Keratinocyte (primary cell): ENCODE measurements around the gene PTPN20. TPM values are rescaled to one million over a fixed set of nuclear protein-coding genes. Genes with fewer than 3 reads are reported as not detected.

Source experiments
- DNase-seq: peaks from one replicate; pipeline ENCODE4 v3.0.0-alpha.2; 2011; ENCODE audit warnings: low read depth, missing footprints, low spot score
- FAIRE-seq: peaks from 2 replicates; lab custom pipeline; 2011; peaks lifted over from hg19 to GRCh38; lab: Jason Lieb, UNC
- H2AFZ ChIP-seq: 2 replicates; pipeline ENCODE4 v1.6.0; 2012; ENCODE audit warnings: low read length, control low read depth, inconsistent platforms; ENCODE audit not compliant: control insufficient read depth
- H3K27ac ChIP-seq: 2 replicates; pipeline ENCODE4 v1.5.1; 2011; ENCODE audit warnings: low read length; ENCODE audit not compliant: control insufficient read depth, insufficient read depth
- H3K27me3 ChIP-seq: 3 replicates; pipeline ENCODE4 v1.6.0; 2011; ENCODE audit warnings: low read length; ENCODE audit not compliant: control insufficient read depth, insufficient read depth; ENCODE audit errors: extremely low read depth
- H3K36me3 ChIP-seq, 2 experiments: 2 replicates in 1 of 2; 3 replicates in 1 of 2; pipeline ENCODE4 v1.5.1; 2011; ENCODE audit warnings: low read length in 2 of 2, mild to moderate bottlenecking in 1 of 2; ENCODE audit not compliant: control insufficient read depth in 2 of 2, insufficient read depth in 2 of 2; ENCODE audit errors: extremely low read depth in 1 of 2
- H3K4me1 ChIP-seq: 3 replicates; pipeline ENCODE4 v1.5.1; 2011; ENCODE audit warnings: low read length; ENCODE audit not compliant: control insufficient read depth, insufficient read depth; ENCODE audit errors: extremely low read depth
- H3K4me2 ChIP-seq: 3 replicates; pipeline ENCODE4 v1.6.0; 2011; ENCODE audit warnings: low read depth, low read length; ENCODE audit not compliant: control insufficient read depth, insufficient read depth; ENCODE audit errors: extremely low read depth
- H3K4me3 ChIP-seq, 3 experiments: fragments of 200-600 bp in 1 of 3; sonication (generic) in 1 of 3; 2 replicates in 2 of 3; 3 replicates in 1 of 3; pipeline ENCODE4 v1.5.1; 2011 to 2016; ENCODE audit warnings: low read length in 3 of 3, mild to moderate bottlenecking in 3 of 3, control low read depth in 2 of 3, inconsistent platforms in 1 of 3, low read depth in 1 of 3, mixed read lengths in 1 of 3, mixed run types in 1 of 3, moderate library complexity in 1 of 3; ENCODE audit not compliant: control insufficient read depth in 2 of 3, insufficient read depth in 2 of 3; ENCODE audit errors: extremely low read depth in 1 of 3
- H3K79me2 ChIP-seq: 2 replicates; pipeline ENCODE4 v1.6.0; 2012; ENCODE audit warnings: low read length; ENCODE audit not compliant: control insufficient read depth, insufficient read depth
- H3K9ac ChIP-seq: 3 replicates; pipeline ENCODE4 v1.6.0; 2011; ENCODE audit warnings: low read length; ENCODE audit not compliant: control insufficient read depth, insufficient read depth; ENCODE audit errors: extremely low read depth
- H3K9me1 ChIP-seq: 3 replicates; pipeline ENCODE4 v1.6.0; 2011; ENCODE audit warnings: low read length; ENCODE audit not compliant: control insufficient read depth, insufficient read depth; ENCODE audit errors: extremely low read depth
- H3K9me3 ChIP-seq: 2 replicates; pipeline ENCODE4 v1.5.1; 2012; ENCODE audit warnings: low read depth, low read length; ENCODE audit not compliant: control insufficient read depth
- H4K20me1 ChIP-seq: 3 replicates; pipeline ENCODE4 v1.6.0; 2011; ENCODE audit warnings: low read length; ENCODE audit not compliant: control insufficient read depth, insufficient read depth; ENCODE audit errors: extremely low read depth
- CTCF ChIP-seq, 3 experiments: IDR thresholded peaks in 1 of 3; conservative IDR thresholded peaks in 1 of 3; optimal IDR thresholded peaks in 1 of 3; 2 replicates in 2 of 3; 3 replicates in 1 of 3; pipeline versions ENCODE3 to v1.5.1; 2011; ENCODE audit warnings: low read length in 3 of 3, mild to moderate bottlenecking in 3 of 3, moderate library complexity in 2 of 3, control low read depth in 1 of 3, inconsistent platforms in 1 of 3; ENCODE audit not compliant: insufficient read depth in 2 of 3; ENCODE audit errors: extremely low read depth in 1 of 3
- EZH2 ChIP-seq: IDR thresholded peaks from one replicate; pipeline ENCODE4 v1.6.1; 2012; ENCODE audit warnings: inconsistent platforms, mild to moderate bottlenecking, low read length, moderate library complexity
- dilution Hi-C: fragments of 300-500 bp; cut with MboI; formaldehyde crosslinking; loops from one replicate; pipeline ENCODE4 v1.7.0; 2020; ENCODE audit warnings: low sequenced_read_pairs; ENCODE audit not compliant: extremely low pct_ligation_motif_present
- polyA plus RNA-seq, 5 experiments: library from polyadenylated mRNA; depleted of rRNA in 3 of 5; stranded (reverse) in 3 of 5; stranded (forward) in 1 of 5; unstranded in 1 of 5; fragments of >200 nt; gene quantifications; 1 replicate in 1 of 5; 2 replicates in 3 of 5; 3 replicates in 1 of 5; pipeline versions ENCODE4 v1.2.1 to v1.2.3, GENCODE V29; 2011 to 2012; ENCODE audit warnings: missing spikeins in 2 of 5, low read depth in 1 of 5, low replicate concordance in 1 of 5

Gene PTPN20
- polyA plus RNA-seq, 1 donor (not counting 4 experiments of a cell fraction or from before 2014, with no cell fraction given), result 7.3 TPM

- Histone ChIP-seq H3K9me1 (no peaks in the 10 kb centered on the region), H3K36me3 (no peaks in the 10 kb centered on the region), H3K4me2 (no peak overlapping the region), H3K4me3 (no peak overlapping the region), H3K27me3 (peaks cover 3% of the 10 kb centered on the region), H4K20me1 (peaks cover 2% of the 10 kb centered on the region), H3K4me1 (no peaks in the 10 kb centered on the region), H3K27ac (no peak overlapping the region), H2AFZ (no peak overlapping the region), H3K79me2 (no peaks in the 10 kb centered on the region), H3K9ac (no peak overlapping the region), H3K9me3 (no peaks in the 10 kb centered on the region)
- dilution Hi-C loops, result no loop called here
- TF ChIP-seq EZH2, result no peak
- no peak for TF ChIP-seq CTCF (optimal IDR thresholded peaks at IDR 0.05 in 1 of 3, IDR thresholded peaks at IDR 0.05 in 1 of 3, conservative IDR thresholded peaks at IDR 0.05 in 1 of 3; ENCODE audit: extremely low read depth in 1 of 3, insufficient read depth in 2 of 3, low read length in 3 of 3)
- no peak for FAIRE-seq
- no peak for DNase-seq
Observed at GRCh38 chr10:47043928-47044538, 132.8 kb downstream of the PTPN20 start.

- Histone ChIP-seq H3K79me2 (no peaks in the 10 kb centered on the region), H3K9ac (no peak overlapping the region), H3K9me3 (no peaks in the 10 kb centered on the region), H3K4me2 (no peak overlapping the region), H3K36me3 (no peaks in the 10 kb centered on the region), H3K4me1 (no peaks in the 10 kb centered on the region), H3K9me1 (no peaks in the 10 kb centered on the region), H2AFZ (no peak overlapping the region), H3K27me3 (peaks cover 3% of the 10 kb centered on the region), H3K27ac (no peak overlapping the region), H3K4me3 (no peak overlapping the region), H4K20me1 (peaks cover 2% of the 10 kb centered on the region)
- DNase-seq, result no peak
- no peak for FAIRE-seq
- dilution Hi-C loops, result no loop called here
- TF ChIP-seq CTCF (optimal IDR thresholded peaks at IDR 0.05 in 1 of 3, IDR thresholded peaks at IDR 0.05 in 1 of 3, conservative IDR thresholded peaks at IDR 0.05 in 1 of 3; ENCODE audit: extremely low read depth in 1 of 3, insufficient read depth in 2 of 3, low read length in 3 of 3) (no peak), EZH2 (no peak)
Observed at GRCh38 chr10:47044741-47045140, 133.5 kb downstream of the PTPN20 start.
